ENCODE data around the gene CLDN6.

The CLDN6 gene

GRCh38 chr16:3060339-3061127 lies 42.5 kb upstream of the CLDN6 start:
- no peak overlapping the region for H3K4me3 ChIP-seq (ENCODE audit: low read depth, low read length)
- DNase-seq (ENCODE audit: low read depth), result no peak
- no peak for TF ChIP-seq CTCF (conservative IDR thresholded peaks at IDR 0.05; ENCODE audit: low read depth, low read length)

DNA sequence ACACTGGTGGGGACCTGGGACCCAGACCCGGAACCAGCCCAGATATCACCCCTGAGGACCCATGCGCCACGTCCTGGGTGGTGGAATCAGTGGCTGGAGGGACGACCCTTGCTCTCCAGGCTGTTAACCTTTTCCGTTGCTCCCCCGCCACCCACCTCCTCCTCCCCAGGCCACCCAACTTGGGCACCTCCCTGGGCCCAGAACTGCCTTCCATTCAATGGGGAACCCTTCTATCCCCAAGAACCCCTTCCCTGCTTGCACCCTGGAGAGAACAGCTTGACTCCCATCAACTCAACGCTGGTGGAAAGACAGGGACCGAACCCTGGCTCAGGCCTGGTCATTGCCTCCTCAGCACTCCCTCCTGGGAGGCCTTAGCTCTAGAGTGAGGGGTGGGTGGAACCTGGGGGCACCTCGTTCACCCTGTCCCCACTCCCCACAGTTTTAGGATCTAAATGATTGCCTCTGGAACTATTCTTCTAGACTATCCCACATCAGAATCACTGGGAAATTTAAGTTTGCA lies 41.8 kb upstream of the CLDN6 start:
- H3K4me3 ChIP-seq (ENCODE audit: low read depth, low read length), result peak overlapping the region; percentile 74
- no peak for DNase-seq (ENCODE audit: low read depth)
- no peak for TF ChIP-seq CTCF (conservative IDR thresholded peaks at IDR 0.05; ENCODE audit: low read depth, low read length)

GRCh38 chr16:3059041-3059722 lies 41.2 kb upstream of the CLDN6 start:
- H3K4me3 ChIP-seq (ENCODE audit: low read depth, low read length), result peak overlapping the region; percentile 74
- peak; percentile 76 for DNase-seq (ENCODE audit: low read depth)
- TF ChIP-seq CTCF (conservative IDR thresholded peaks at IDR 0.05; ENCODE audit: low read depth, low read length), result peak; percentile 51

GRCh38 chr16:3058139-3059030 lies 40.4 kb upstream of the CLDN6 start:
- H3K4me3 ChIP-seq (ENCODE audit: low read depth, low read length), result peak overlapping the region; percentile 74
- TF ChIP-seq CTCF (conservative IDR thresholded peaks at IDR 0.05; ENCODE audit: low read depth, low read length), result peak; percentile 16
- peak; percentile 38 for DNase-seq (ENCODE audit: low read depth)

DNA sequence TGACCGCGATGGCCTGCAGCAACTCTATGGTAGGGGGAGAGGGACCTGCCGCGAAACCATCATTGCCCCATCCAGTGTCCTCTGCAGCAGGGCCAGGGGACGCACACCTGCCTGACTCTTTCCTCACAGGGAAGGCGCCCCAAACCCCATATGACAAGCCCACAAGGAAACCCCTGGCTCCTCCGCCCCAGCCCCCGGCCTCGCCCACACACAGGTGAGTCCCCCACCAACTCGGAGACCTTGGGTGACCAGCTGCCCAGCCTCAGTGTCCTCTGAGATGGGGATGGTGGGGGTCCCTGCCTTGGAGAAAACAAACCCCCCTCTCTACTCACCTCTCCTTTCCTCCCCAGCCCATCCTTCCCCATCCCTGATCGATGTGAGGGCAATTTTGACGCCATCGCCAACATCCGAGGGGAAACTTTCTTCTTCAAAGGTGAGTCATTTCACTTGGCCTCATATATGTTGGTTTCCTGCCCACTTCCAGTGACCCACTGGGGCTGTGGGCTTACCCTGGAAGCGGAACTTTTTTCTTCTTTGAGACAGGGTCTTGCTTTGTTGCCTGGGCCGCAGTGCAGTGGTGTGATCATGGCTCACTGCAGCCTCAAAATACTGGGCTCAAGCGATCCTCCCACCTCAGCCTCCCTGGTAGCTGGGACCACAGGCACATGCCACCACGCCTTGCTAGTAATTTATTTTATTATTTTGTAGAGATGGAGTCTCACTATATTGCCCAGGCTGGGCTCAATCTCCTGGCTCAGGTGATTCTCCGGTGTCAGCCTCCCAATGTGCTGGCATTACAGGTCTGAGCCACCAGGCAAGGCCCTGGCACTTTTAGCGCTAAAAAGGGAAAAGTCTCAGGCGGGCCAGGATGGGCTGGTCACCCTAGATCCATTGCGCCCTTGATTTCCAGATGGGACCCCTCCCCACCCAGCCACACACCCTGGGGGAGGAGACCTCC lies 39.5 kb upstream of the CLDN6 start:
- H3K4me3 ChIP-seq (ENCODE audit: low read depth, low read length), result no peak overlapping the region
- no peak for TF ChIP-seq CTCF (conservative IDR thresholded peaks at IDR 0.05; ENCODE audit: low read depth, low read length)
- DNase-seq (ENCODE audit: low read depth), result no peak

All from choroid plexus epithelial cell (primary cell).